OCI-LY1 (cell line): ENCODE measurements around the gene CD300LG.

Experiments
- CTCF ChIP-seq: fragments of 200-600 bp; sonication (generic), shearing (Covaris generic); IDR thresholded peaks from 2 replicates; pipeline ENCODE4 v1.5.1; 2017; ENCODE audit warnings: mild to moderate bottlenecking, antibody characterized with exemption, low read length, moderate library complexity, mixed read lengths
- EZH2 ChIP-seq: fragments of 200-600 bp; sonication (generic), shearing (Covaris generic); IDR thresholded peaks from 2 replicates; pipeline ENCODE4 v1.8.0; 2017; ENCODE audit warnings: borderline replicate concordance, mixed run types, mild to moderate bottlenecking, antibody characterized with exemption, low read length, moderate library complexity, mixed read lengths

- TF ChIP-seq EZH2 (no peak), CTCF (no peak)
Observed at GRCh38 chr17:43849116-43849515, 2.1 kb downstream of the CD300LG start.
